ENCODE results near the gene SMCO4.
A peak's percentile ranks its signal among the peaks of the same experiment; 100 is the strongest.

SMCO4 gene

GRCh38 chr11:93501856-93502255 lies 41.3 kb downstream of the SMCO4 start:
- Histone ChIP-seq H3K4me3 (ENCODE audit: low read depth in 1 of 2, low read length in 1 of 2) (no peak overlapping the region), H3K36me3 (no peaks in the 10 kb centered on the region), H3K4me1 (ENCODE audit: control insufficient read depth in 1 of 2, insufficient read depth in 1 of 2, low read depth in 1 of 2, low read length in 1 of 2) (peaks cover 5 to 12% of the 10 kb centered on the region in 2 experiments), H3K27ac (no peak overlapping the region), H3K27me3 (no peaks in the 10 kb centered on the region), H3K9me3 (no peaks in the 10 kb centered on the region)
- no peak for TF ChIP-seq CTCF (IDR thresholded peaks at IDR 0.05)

- Histone ChIP-seq H3K27ac (no peak overlapping the region), H3K4me1 (ENCODE audit: control insufficient read depth in 1 of 2, insufficient read depth in 1 of 2, low read depth in 1 of 2, low read length in 1 of 2) (peaks cover 5 to 13% of the 10 kb centered on the region in 2 experiments), H3K27me3 (no peaks in the 10 kb centered on the region), H3K36me3 (no peaks in the 10 kb centered on the region), H3K4me3 (ENCODE audit: low read depth in 1 of 2, low read length in 1 of 2) (no peak overlapping the region), H3K9me3 (no peaks in the 10 kb centered on the region)
- TF ChIP-seq CTCF (IDR thresholded peaks at IDR 0.05): no peak
These were observed 42.4 kb downstream of the SMCO4 start for GRCh38 chr11:93500759-93501158.

GRCh38 chr11:93498641-93499040 lies 44.5 kb downstream of the SMCO4 start:
- Histone ChIP-seq H3K27me3 (no peaks in the 10 kb centered on the region), H3K4me3 (ENCODE audit: low read depth in 1 of 2, low read length in 1 of 2) (no peak overlapping the region)
- no peak for TF ChIP-seq CTCF (IDR thresholded peaks at IDR 0.05)

GRCh38 chr11:93498161-93498560 lies 45.0 kb downstream of the SMCO4 start:
- H3K27ac ChIP-seq: no peak overlapping the region
- peaks cover 5 to 15% of the 10 kb centered on the region in 2 experiments for H3K4me1 ChIP-seq (ENCODE audit: control insufficient read depth in 1 of 2, insufficient read depth in 1 of 2, low read depth in 1 of 2, low read length in 1 of 2)
- no peaks in the 10 kb centered on the region for H3K9me3 ChIP-seq
- H3K36me3 ChIP-seq: no peaks in the 10 kb centered on the region
- no peaks in the 10 kb centered on the region for H3K27me3 ChIP-seq
- no peak overlapping the region for H3K4me3 ChIP-seq (ENCODE audit: low read depth in 1 of 2, low read length in 1 of 2)
- TF ChIP-seq CTCF (IDR thresholded peaks at IDR 0.05): no peak

More at GRCh38 chr11:93498641-93499040, 44.5 kb downstream of the SMCO4 start:
- Histone ChIP-seq H3K9me3 (no peaks in the 10 kb centered on the region), H3K27ac (no peak overlapping the region), H3K36me3 (no peaks in the 10 kb centered on the region), H3K4me1 (ENCODE audit: control insufficient read depth in 1 of 2, insufficient read depth in 1 of 2, low read depth in 1 of 2, low read length in 1 of 2) (peaks cover 5 to 15% of the 10 kb centered on the region in 2 experiments)

GRCh38 chr11:93497596-93497995 lies 45.6 kb downstream of the SMCO4 start:
- H3K4me3 ChIP-seq (ENCODE audit: low read depth in 1 of 2, low read length in 1 of 2): no peak overlapping the region

More at GRCh38 chr11:93497596-93497995, 45.6 kb downstream of the SMCO4 start:
- H3K27ac ChIP-seq: peak overlapping the region; percentile 58
- H3K4me1 ChIP-seq (ENCODE audit: control insufficient read depth in 1 of 2, insufficient read depth in 1 of 2, low read depth in 1 of 2, low read length in 1 of 2): peaks cover 5 to 15% of the 10 kb centered on the region in 2 experiments
- no peaks in the 10 kb centered on the region for H3K27me3 ChIP-seq
- no peaks in the 10 kb centered on the region for H3K9me3 ChIP-seq
- TF ChIP-seq CTCF (IDR thresholded peaks at IDR 0.05): no peak
- no peaks in the 10 kb centered on the region for H3K36me3 ChIP-seq

All from neutrophil (primary cell).